ENCODE data around the gene CAPNS2.

CAPNS2 gene

DNA sequence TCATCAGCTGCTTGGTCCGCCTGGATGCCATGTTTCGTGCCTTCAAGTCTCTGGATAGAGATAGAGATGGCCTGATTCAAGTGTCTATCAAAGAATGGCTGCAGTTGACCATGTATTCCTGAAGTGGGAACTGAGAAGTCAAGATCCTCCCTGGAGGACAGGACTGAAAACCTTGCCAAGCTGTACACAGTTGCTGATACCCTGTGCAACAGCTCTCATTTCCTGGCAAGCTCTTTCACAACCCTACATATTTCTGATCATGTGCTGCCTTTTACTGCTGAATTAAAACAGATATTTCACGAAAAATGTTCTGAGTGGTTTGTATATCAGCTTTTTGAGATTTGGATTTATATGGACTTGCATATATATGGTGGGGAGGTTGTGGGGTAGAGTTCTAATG is 898 bp downstream of the CAPNS2 start:
- Histone ChIP-seq H3K9me3 (ENCODE audit: control insufficient read depth, low read length) (no peaks in the 10 kb centered on the region), H3K9ac (ENCODE audit: low read length) (no peak overlapping the region)

DNA sequence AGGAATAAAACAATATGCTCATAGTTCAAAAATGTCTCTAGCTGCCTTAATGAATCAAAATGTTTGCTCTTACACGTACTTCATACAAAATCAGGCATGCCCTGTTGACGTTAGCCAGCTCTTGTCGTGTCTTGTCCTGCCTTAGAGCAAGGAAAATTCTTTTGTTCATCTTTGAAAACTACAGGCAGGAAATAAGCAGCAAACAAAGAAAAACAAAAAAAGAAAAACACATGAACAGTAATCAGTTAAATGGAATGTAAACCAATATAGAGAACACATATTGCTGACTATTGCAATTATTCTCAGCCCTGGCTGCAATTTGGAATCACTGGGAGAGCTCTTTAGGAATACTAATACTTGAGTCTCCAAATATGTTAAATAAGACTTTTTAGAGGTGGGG is 1.7 kb downstream of the CAPNS2 start:
- Histone ChIP-seq H3K9me3 (ENCODE audit: control insufficient read depth, low read length) (no peaks in the 10 kb centered on the region), H3K36me3 (ENCODE audit: control insufficient read depth, insufficient read depth, low read length, severe bottlenecking) (no peaks in the 10 kb centered on the region)

More for the DNA sequence above, 898 bp downstream of the CAPNS2 start:
- peak; percentile 83 for DNase-seq (ENCODE audit: low read depth)
- no peak overlapping the region for H3K4me3 ChIP-seq (ENCODE audit: low read length)
- H3K4me1 ChIP-seq (ENCODE audit: control insufficient read depth, insufficient read depth, low read length), result peaks cover 32% of the 10 kb centered on the region
- no peaks in the 10 kb centered on the region for H3K36me3 ChIP-seq (ENCODE audit: control insufficient read depth, insufficient read depth, low read length, severe bottlenecking)
- H3K27me3 ChIP-seq (replicated peaks; ENCODE audit: control insufficient read depth, insufficient read depth, low read length), result no peaks in the 10 kb centered on the region

DNA sequence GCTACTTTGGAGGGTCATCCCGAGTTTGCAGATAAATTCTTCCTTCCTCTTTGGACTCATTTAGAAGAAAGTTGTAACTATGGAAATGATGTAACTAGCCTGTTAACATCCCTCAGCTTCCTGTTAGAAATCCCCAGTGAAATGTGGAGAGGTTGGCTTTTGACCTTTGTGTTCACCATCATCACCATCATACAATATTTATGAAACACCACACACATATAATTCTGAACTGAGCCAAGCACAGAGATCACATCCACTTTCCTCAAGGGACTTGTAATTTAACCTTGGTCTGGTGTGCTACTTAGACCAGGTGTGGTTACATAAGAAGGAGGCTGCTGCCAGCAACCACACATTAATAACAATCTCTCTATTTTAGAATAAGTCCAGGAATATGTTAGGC is 2.5 kb downstream of the CAPNS2 start:
- Histone ChIP-seq H3K36me3 (ENCODE audit: control insufficient read depth, insufficient read depth, low read length, severe bottlenecking) (no peaks in the 10 kb centered on the region), H3K9me3 (ENCODE audit: control insufficient read depth, low read length) (no peaks in the 10 kb centered on the region), H3K4me1 (ENCODE audit: control insufficient read depth, insufficient read depth, low read length) (peaks cover 32% of the 10 kb centered on the region), H3K27me3 (replicated peaks; ENCODE audit: control insufficient read depth, insufficient read depth, low read length) (no peaks in the 10 kb centered on the region), H3K4me3 (ENCODE audit: low read length) (no peak overlapping the region), H3K9ac (ENCODE audit: low read length) (no peak overlapping the region)
- DNase-seq (ENCODE audit: low read depth), result no peak

More for the DNA sequence above, 1.7 kb downstream of the CAPNS2 start:
- H3K4me1 ChIP-seq (ENCODE audit: control insufficient read depth, insufficient read depth, low read length), result peaks cover 32% of the 10 kb centered on the region
- no peaks in the 10 kb centered on the region for H3K27me3 ChIP-seq (replicated peaks; ENCODE audit: control insufficient read depth, insufficient read depth, low read length)
- H3K4me3 ChIP-seq (ENCODE audit: low read length), result no peak overlapping the region
- H3K9ac ChIP-seq (ENCODE audit: low read length), result no peak overlapping the region
- peak; percentile 76 for DNase-seq (ENCODE audit: low read depth)

DNA sequence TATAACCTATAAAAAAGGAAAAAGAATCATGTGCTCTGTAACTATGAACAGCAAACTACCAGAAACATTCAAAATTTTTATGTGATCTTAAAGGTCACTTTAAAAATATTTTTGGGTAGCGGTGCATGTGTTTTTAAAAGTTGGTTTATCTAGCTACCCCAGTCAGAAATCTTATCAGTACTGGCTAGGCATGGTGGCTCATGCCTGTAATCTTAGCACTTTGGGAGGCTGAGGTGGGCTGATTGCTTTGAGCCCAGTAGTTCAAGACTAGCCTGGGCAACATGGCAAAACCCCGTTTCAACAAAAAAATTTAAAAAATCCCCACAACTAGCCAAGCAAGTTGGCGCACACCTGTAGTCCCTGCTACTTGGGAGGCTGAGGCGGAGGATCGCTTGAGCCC is 3.7 kb downstream of the CAPNS2 start:
- Histone ChIP-seq H3K27me3 (replicated peaks; ENCODE audit: control insufficient read depth, insufficient read depth, low read length) (no peaks in the 10 kb centered on the region), H3K9ac (ENCODE audit: low read length) (no peak overlapping the region), H3K9me3 (ENCODE audit: control insufficient read depth, low read length) (no peaks in the 10 kb centered on the region), H3K4me1 (ENCODE audit: control insufficient read depth, insufficient read depth, low read length) (peaks cover 26% of the 10 kb centered on the region), H3K4me3 (ENCODE audit: low read length) (no peak overlapping the region), H3K36me3 (ENCODE audit: control insufficient read depth, insufficient read depth, low read length, severe bottlenecking) (no peaks in the 10 kb centered on the region)
- DNase-seq (ENCODE audit: low read depth), result no peak

DNA sequence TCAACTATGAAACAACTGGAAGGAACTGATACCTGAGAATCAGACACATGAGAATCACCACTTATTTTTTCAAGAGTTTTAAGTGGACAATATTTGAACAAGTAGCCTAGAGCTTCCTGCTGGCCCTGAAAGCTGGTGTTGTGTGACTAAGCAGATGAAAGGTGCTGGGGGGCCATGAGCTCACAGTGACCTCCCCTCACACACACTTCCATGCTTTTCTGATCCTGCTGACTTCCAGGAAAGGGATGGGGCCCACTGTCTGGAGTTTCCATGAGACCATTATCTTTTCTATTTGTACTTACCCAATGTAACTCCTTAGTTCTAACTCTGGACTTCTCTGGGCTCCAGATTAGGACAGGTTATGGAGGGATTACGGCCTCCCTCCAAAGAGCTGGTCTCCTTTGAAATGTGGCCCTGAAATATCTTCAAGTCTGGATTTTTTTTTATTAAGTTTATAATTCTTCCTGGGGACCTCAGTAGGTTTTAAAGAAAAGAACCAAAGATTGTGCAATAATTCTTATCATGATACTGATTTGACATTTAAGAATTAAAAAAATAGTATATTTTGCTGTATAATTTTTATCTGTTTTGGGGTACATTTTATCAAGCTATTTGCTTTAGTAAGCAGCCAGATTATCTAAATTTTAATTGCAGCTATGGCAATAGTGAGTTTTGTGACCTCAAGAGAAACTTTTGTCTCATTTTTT is 4.9 kb downstream of the CAPNS2 start:
- H3K9me3 ChIP-seq (ENCODE audit: control insufficient read depth, low read length), result no peaks in the 10 kb centered on the region
- H3K36me3 ChIP-seq (ENCODE audit: control insufficient read depth, insufficient read depth, low read length, severe bottlenecking), result no peaks in the 10 kb centered on the region
- no peak overlapping the region for H3K9ac ChIP-seq (ENCODE audit: low read length)
- H3K4me1 ChIP-seq (ENCODE audit: control insufficient read depth, insufficient read depth, low read length), result peaks cover 37% of the 10 kb centered on the region
- DNase-seq (ENCODE audit: low read depth), result no peak
- H3K27me3 ChIP-seq (replicated peaks; ENCODE audit: control insufficient read depth, insufficient read depth, low read length), result no peaks in the 10 kb centered on the region
- no peak overlapping the region for H3K4me3 ChIP-seq (ENCODE audit: low read length)

DNA sequence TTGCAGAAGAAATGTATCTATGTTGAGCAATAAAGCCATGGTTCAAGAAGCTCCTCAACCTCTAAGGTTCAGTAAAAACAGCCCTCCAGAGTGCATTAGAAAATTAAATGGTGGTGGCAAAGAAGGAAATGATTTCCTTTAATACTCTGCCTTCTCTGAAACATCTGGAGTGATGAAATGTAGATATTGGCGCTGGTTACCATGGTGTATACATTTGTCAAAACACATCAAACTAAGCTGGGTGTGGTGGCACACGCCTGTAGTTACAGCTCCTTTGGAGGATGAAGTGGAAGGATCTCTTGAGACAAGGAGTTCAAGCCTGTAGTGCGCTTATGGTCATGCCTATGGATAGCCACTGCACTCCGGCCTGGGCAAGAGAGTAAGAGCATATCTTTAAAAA is 6.0 kb downstream of the CAPNS2 start:
- H3K9ac ChIP-seq (ENCODE audit: low read length), result no peak overlapping the region
- H3K27me3 ChIP-seq (replicated peaks; ENCODE audit: control insufficient read depth, insufficient read depth, low read length), result no peaks in the 10 kb centered on the region
- peak; percentile 49 for DNase-seq (ENCODE audit: low read depth)
- no peak overlapping the region for H3K4me3 ChIP-seq (ENCODE audit: low read length)
- H3K9me3 ChIP-seq (ENCODE audit: control insufficient read depth, low read length), result no peaks in the 10 kb centered on the region
- peaks cover 33% of the 10 kb centered on the region for H3K4me1 ChIP-seq (ENCODE audit: control insufficient read depth, insufficient read depth, low read length)
- no peaks in the 10 kb centered on the region for H3K36me3 ChIP-seq (ENCODE audit: control insufficient read depth, insufficient read depth, low read length, severe bottlenecking)

DNA sequence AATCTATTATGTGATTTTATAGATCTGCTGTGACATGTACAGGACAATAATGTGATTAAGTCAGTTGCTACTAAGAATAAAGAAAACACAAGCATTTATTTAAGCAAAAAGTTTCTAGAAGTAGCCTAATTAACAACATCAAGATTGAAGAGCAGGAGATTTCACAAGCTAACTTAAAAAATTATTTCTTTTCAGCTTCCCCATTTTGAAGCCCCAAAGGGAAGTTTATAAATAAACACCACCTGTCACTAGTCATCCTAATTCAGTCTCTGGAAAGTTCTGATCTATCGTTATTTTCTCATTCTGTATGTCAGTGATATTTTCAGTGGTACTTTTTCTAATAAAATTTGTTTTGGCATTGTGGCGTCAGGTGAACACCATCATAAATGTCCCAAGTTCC is 8.3 kb downstream of the CAPNS2 start:
- peaks cover 6% of the 10 kb centered on the region for H3K36me3 ChIP-seq (ENCODE audit: control insufficient read depth, insufficient read depth, low read length, severe bottlenecking)
- no peak overlapping the region for H3K4me3 ChIP-seq (ENCODE audit: low read length)
- no peaks in the 10 kb centered on the region for H3K27me3 ChIP-seq (replicated peaks; ENCODE audit: control insufficient read depth, insufficient read depth, low read length)
- H3K4me1 ChIP-seq (ENCODE audit: control insufficient read depth, insufficient read depth, low read length), result peaks cover 16% of the 10 kb centered on the region
- H3K9me3 ChIP-seq (ENCODE audit: control insufficient read depth, low read length), result no peaks in the 10 kb centered on the region
- H3K9ac ChIP-seq (ENCODE audit: low read length), result no peak overlapping the region
- DNase-seq (ENCODE audit: low read depth), result no peak

DNA sequence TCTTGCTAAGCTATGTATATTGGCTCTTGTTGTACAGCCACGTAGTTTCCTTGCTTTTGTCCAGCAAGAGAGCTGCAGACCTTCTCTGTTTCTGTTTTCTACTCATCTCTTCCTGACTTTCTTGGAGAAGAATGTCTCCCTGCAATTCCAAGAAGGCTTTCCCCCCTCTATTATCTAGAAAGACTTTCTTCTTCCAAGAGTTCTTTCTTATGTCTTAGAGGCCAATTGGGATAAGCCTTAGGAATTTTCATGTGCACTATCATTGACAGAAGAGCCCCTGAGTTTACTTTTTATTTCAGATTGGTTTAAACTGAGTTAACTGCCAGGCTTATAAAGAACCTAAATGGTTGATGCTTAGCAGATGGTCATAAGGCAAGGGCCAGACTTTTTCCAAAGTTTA is 9.0 kb downstream of the CAPNS2 start:
- no peak for DNase-seq (ENCODE audit: low read depth)
- no peaks in the 10 kb centered on the region for H3K27me3 ChIP-seq (replicated peaks; ENCODE audit: control insufficient read depth, insufficient read depth, low read length)
- no peak overlapping the region for H3K4me3 ChIP-seq (ENCODE audit: low read length)
- no peak overlapping the region for H3K9ac ChIP-seq (ENCODE audit: low read length)
- peaks cover 16% of the 10 kb centered on the region for H3K4me1 ChIP-seq (ENCODE audit: control insufficient read depth, insufficient read depth, low read length)
- H3K9me3 ChIP-seq (ENCODE audit: control insufficient read depth, low read length), result no peaks in the 10 kb centered on the region
- peaks cover 9% of the 10 kb centered on the region for H3K36me3 ChIP-seq (ENCODE audit: control insufficient read depth, insufficient read depth, low read length, severe bottlenecking)

DNA sequence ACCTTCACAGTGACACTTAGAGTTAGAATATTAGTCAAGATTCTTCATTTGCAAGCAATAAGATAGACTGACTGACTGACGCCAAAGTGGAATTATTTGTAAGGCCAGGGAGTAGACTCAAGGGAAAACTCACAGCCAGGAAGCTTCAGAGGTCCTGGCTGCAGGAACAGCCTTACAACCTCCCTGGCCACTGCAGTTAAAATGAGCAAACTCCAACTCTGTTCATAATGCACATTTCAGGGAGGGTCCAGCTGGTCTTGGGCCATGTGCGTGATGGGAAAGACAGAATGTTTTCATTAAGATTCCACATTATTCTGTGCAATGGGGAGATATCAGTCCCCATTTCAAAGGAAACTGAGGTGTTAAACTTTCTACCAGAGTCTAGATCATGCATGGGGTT is 9.9 kb downstream of the CAPNS2 start:
- Histone ChIP-seq H3K9ac (ENCODE audit: low read length) (no peak overlapping the region), H3K4me1 (ENCODE audit: control insufficient read depth, insufficient read depth, low read length) (peaks cover 16% of the 10 kb centered on the region), H3K27me3 (replicated peaks; ENCODE audit: control insufficient read depth, insufficient read depth, low read length) (no peaks in the 10 kb centered on the region), H3K4me3 (ENCODE audit: low read length) (no peak overlapping the region), H3K36me3 (ENCODE audit: control insufficient read depth, insufficient read depth, low read length, severe bottlenecking) (peaks cover 14% of the 10 kb centered on the region), H3K9me3 (ENCODE audit: control insufficient read depth, low read length) (no peaks in the 10 kb centered on the region)
- no peak for DNase-seq (ENCODE audit: low read depth)

DNA sequence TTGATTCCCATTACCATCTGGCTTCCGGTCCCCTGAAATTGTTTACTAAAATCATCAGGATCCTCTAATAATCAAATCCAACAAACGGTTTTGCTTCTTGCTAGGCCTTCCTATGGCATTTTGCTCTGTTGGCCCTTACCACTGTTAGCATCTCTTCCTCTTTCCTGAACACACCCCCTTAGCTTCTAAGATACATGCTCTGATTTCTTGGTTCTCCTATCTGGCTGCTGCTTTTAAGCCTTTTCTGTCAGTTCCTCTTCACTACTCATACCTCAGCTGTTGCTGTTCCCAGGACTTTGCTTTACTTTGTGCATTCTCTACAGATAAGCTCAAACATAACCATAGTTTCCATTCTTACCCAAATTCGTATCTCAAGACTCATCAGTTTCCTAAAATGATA is 11.4 kb downstream of the CAPNS2 start:
- H3K9ac ChIP-seq (ENCODE audit: low read length), result no peak overlapping the region
- H3K36me3 ChIP-seq (ENCODE audit: control insufficient read depth, insufficient read depth, low read length, severe bottlenecking), result peaks cover 14% of the 10 kb centered on the region
- H3K4me3 ChIP-seq (ENCODE audit: low read length), result no peak overlapping the region
- no peak for DNase-seq (ENCODE audit: low read depth)
- no peaks in the 10 kb centered on the region for H3K27me3 ChIP-seq (replicated peaks; ENCODE audit: control insufficient read depth, insufficient read depth, low read length)
- peaks cover 16% of the 10 kb centered on the region for H3K4me1 ChIP-seq (ENCODE audit: control insufficient read depth, insufficient read depth, low read length)
- no peaks in the 10 kb centered on the region for H3K9me3 ChIP-seq (ENCODE audit: control insufficient read depth, low read length)

DNA sequence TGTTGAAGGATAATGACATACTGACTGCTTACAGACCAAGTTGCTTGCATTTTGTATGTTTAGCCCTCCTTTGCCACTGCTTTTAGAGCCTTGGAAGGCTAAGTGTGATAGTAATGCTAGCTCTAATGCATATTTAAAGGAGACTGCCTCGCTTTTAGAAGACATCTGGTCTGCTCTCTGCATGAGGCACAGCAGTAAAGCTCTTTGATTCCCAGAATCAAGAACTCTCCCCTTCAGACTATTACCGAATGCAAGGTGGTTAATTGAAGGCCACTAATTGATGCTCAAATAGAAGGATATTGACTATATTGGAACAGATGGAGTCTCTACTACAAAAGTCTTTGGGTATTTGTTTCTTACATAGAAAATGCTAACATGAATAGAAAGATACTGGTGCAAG is 19.1 kb downstream of the CAPNS2 start:
- Histone ChIP-seq H3K27me3 (replicated peaks; ENCODE audit: control insufficient read depth, insufficient read depth, low read length) (no peaks in the 10 kb centered on the region), H3K9ac (ENCODE audit: low read length) (no peak overlapping the region), H3K4me1 (ENCODE audit: control insufficient read depth, insufficient read depth, low read length) (no peaks in the 10 kb centered on the region), H3K4me3 (ENCODE audit: low read length) (no peak overlapping the region), H3K36me3 (ENCODE audit: control insufficient read depth, insufficient read depth, low read length, severe bottlenecking) (peaks cover 4% of the 10 kb centered on the region), H3K9me3 (ENCODE audit: control insufficient read depth, low read length) (no peaks in the 10 kb centered on the region)
- no peak for DNase-seq (ENCODE audit: low read depth)

DNA sequence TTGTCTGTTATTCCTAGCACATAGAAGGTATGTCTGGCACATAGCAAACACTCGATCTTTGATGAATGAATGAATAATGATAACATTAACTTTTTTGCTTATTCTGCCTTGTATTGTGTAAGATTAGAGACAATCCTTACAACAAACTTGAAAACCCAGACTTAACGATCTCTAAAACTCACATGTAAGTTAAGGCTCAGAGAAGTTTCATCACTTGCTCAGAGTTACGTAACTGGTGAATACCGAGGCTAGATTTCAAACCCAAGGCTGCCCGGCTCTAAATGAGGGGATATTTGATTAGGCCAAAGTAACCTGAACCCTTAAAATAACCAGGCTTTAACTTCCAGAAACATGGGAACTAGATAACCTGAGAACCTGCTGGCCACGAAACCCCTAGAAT is 22.3 kb downstream of the CAPNS2 start:
- no peaks in the 10 kb centered on the region for H3K27me3 ChIP-seq (replicated peaks; ENCODE audit: control insufficient read depth, insufficient read depth, low read length)
- H3K9ac ChIP-seq (ENCODE audit: low read length), result no peak overlapping the region
- H3K9me3 ChIP-seq (ENCODE audit: control insufficient read depth, low read length), result no peaks in the 10 kb centered on the region
- H3K4me1 ChIP-seq (ENCODE audit: control insufficient read depth, insufficient read depth, low read length), result peaks cover 7% of the 10 kb centered on the region
- no peaks in the 10 kb centered on the region for H3K36me3 ChIP-seq (ENCODE audit: control insufficient read depth, insufficient read depth, low read length, severe bottlenecking)
- H3K4me3 ChIP-seq (ENCODE audit: low read length), result no peak overlapping the region
- no peak for DNase-seq (ENCODE audit: low read depth)
